ENCODE results near the gene ENPP1. TPM values are rescaled to one million over a fixed set of nuclear protein-coding genes. Genes with fewer than 3 reads are reported as not detected.
A peak's percentile ranks its signal among the peaks of the same experiment; 100 is the strongest.

The ENPP1 gene
- total RNA-seq, 4 donors from 2014 or later = 26.5 to 128 (median 54.3) TPM

GRCh38 chr6:131792091-131792496, 15.7 kb upstream of the ENPP1 start:
- TF ChIP-seq POLR2A (IDR thresholded peaks at IDR 0.05) (no peak), CTCF (IDR thresholded peaks at IDR 0.05) (no peak)
- Histone ChIP-seq H3K36me3 (no peaks in the 10 kb centered on the region), H3K27me3 (no peaks in the 10 kb centered on the region), H3K9me3 (no peaks in the 10 kb centered on the region), H3K4me3 (no peak overlapping the region), H3K27ac (no peak overlapping the region), H3K4me1 (no peaks in the 10 kb centered on the region)
- intact Hi-C loops (cut with DNase I; ENCODE audit: low total_unique reads) = no loop called here
- no peak for DNase-seq

GRCh38 chr6:131795366-131795765, 12.5 kb upstream of the ENPP1 start:
- H3K27ac ChIP-seq = no peak overlapping the region
- no peak for TF ChIP-seq POLR2A (IDR thresholded peaks at IDR 0.05)
- TF ChIP-seq CTCF (IDR thresholded peaks at IDR 0.05) = no peak
- DNase-seq = no peak

GRCh38 chr6:131802347-131802746, 5.5 kb upstream of the ENPP1 start:
- intact Hi-C loops (cut with DNase I; ENCODE audit: low total_unique reads) = no loop called here
- Histone ChIP-seq H3K9me3 (no peaks in the 10 kb centered on the region), H3K4me1 (no peaks in the 10 kb centered on the region), H3K27ac (no peak overlapping the region), H3K27me3 (no peaks in the 10 kb centered on the region), H3K4me3 (no peak overlapping the region), H3K36me3 (no peaks in the 10 kb centered on the region)
- no peak for DNase-seq
- no peak for TF ChIP-seq POLR2A (IDR thresholded peaks at IDR 0.05)
- TF ChIP-seq CTCF (IDR thresholded peaks at IDR 0.05) = no peak

More at GRCh38 chr6:131795366-131795765, 12.5 kb upstream of the ENPP1 start:
- intact Hi-C loops (cut with DNase I; ENCODE audit: low total_unique reads) = no loop called here
- no peaks in the 10 kb centered on the region for H3K4me1 ChIP-seq
- H3K27me3 ChIP-seq = no peaks in the 10 kb centered on the region
- H3K9me3 ChIP-seq = no peaks in the 10 kb centered on the region
- no peaks in the 10 kb centered on the region for H3K36me3 ChIP-seq
- no peak overlapping the region for H3K4me3 ChIP-seq

- H3K27ac ChIP-seq = no peak overlapping the region
- no peak for DNase-seq
- TF ChIP-seq POLR2A (IDR thresholded peaks at IDR 0.05) (no peak), CTCF (IDR thresholded peaks at IDR 0.05) (no peak)
- no peak overlapping the region for H3K4me3 ChIP-seq
- no peaks in the 10 kb centered on the region for H3K4me1 ChIP-seq
- no peaks in the 10 kb centered on the region for H3K9me3 ChIP-seq
- intact Hi-C loops (cut with DNase I; ENCODE audit: low total_unique reads) = no loop called here
- no peaks in the 10 kb centered on the region for H3K36me3 ChIP-seq
- H3K27me3 ChIP-seq = no peaks in the 10 kb centered on the region
Observed at GRCh38 chr6:131803007-131803769, 4.6 kb upstream of the ENPP1 start.

GRCh38 chr6:131804131-131804530, 3.7 kb upstream of the ENPP1 start:
- Histone ChIP-seq H3K4me1 (no peaks in the 10 kb centered on the region), H3K4me3 (no peak overlapping the region), H3K27ac (peak overlapping the region in 1 of 2 donors; percentile 49), H3K9me3 (no peaks in the 10 kb centered on the region), H3K36me3 (no peaks in the 10 kb centered on the region), H3K27me3 (no peaks in the 10 kb centered on the region)
- no peak for TF ChIP-seq POLR2A (IDR thresholded peaks at IDR 0.05)
- no peak for DNase-seq
- intact Hi-C loops (cut with DNase I; ENCODE audit: low total_unique reads) = no loop called here

All from uterus (tissue), 4 donors.